Endodermal cell (in vitro differentiated cells): ENCODE results near the gene DENND11. TPM values are rescaled to one million over a fixed set of nuclear protein-coding genes. Genes with fewer than 3 reads are reported as not detected.

Experiments used
- DNase-seq: peaks from one replicate; pipeline ENCODE4 v3.0.0-alpha.2; 2017
- H3K27ac ChIP-seq: 2 replicates; pipeline ENCODE4 v1.5.1; 2013; ENCODE audit warnings: mild to moderate bottlenecking, low read depth, low read length, moderate library complexity
- H3K27me3 ChIP-seq: 2 replicates; pipeline ENCODE4 v1.6.1; 2013; ENCODE audit warnings: mild to moderate bottlenecking, low read length, moderate library complexity; ENCODE audit not compliant: insufficient read depth, control insufficient read depth, poor library complexity, severe bottlenecking
- H3K36me3 ChIP-seq: 2 replicates; pipeline ENCODE4 v1.7.0; 2013; ENCODE audit warnings: mild to moderate bottlenecking, low read length, moderate library complexity; ENCODE audit not compliant: control insufficient read depth, insufficient read depth
- H3K4me1 ChIP-seq: one replicate; pipeline ENCODE4 v1.7.0; 2013; ENCODE audit warnings: low read length; ENCODE audit not compliant: control insufficient read depth, insufficient read depth
- H3K4me3 ChIP-seq: 2 replicates; pipeline ENCODE4 v1.5.1; 2013; ENCODE audit warnings: mild to moderate bottlenecking, low read length, moderate library complexity
- H3K9ac ChIP-seq: 2 replicates; pipeline ENCODE4 v1.6.1; 2013; ENCODE audit warnings: mild to moderate bottlenecking, low read length, moderate library complexity; ENCODE audit not compliant: poor library complexity, severe bottlenecking; ENCODE audit errors: extremely low read depth
- H3K9me3 ChIP-seq: 2 replicates; pipeline ENCODE4 v1.6.1; 2013; ENCODE audit warnings: mild to moderate bottlenecking, low read length, moderate library complexity; ENCODE audit not compliant: control insufficient read depth
- H3K27ac Mint-ChIP-seq: 2 replicates; pipeline ENCODE4 v1.8.0; 2020; ENCODE audit warnings: mixed read lengths
- H3K27me3 Mint-ChIP-seq: 2 replicates; pipeline ENCODE4 v1.8.0; 2021; ENCODE audit warnings: mild to moderate bottlenecking, mixed read lengths; ENCODE audit not compliant: insufficient read depth
- H3K36me3 Mint-ChIP-seq: 2 replicates; pipeline ENCODE4 v1.8.0; 2020; ENCODE audit warnings: low read depth, mixed read lengths
- H3K4me1 Mint-ChIP-seq: 2 replicates; pipeline ENCODE4 v1.8.0; 2020; ENCODE audit warnings: mixed read lengths
- H3K4me3 Mint-ChIP-seq: 2 replicates; pipeline ENCODE4 v1.8.0; 2020; ENCODE audit warnings: mild to moderate bottlenecking, moderate library complexity, mixed read lengths
- H3K9me3 Mint-ChIP-seq: 2 replicates; pipeline ENCODE4 v1.8.0; 2020; ENCODE audit warnings: mild to moderate bottlenecking, mixed read lengths
- CTCF ChIP-seq: fragments of 200-600 bp; sonication (generic); conservative IDR thresholded peaks from 2 replicates; pipeline ENCODE4 v1.5.0; 2021; ENCODE audit warnings: antibody characterized with exemption, mild to moderate bottlenecking
- WGBS, 2 experiments: methylation state at CpG; one replicate each; pipeline versions ENCODE4 v1.1.5 to v1.1.7; 2013; ENCODE audit warnings: missing lambda C conversion rate in 2 of 2, mixed read lengths in 1 of 2; ENCODE audit not compliant: insufficient coverage in 1 of 2, insufficient read length in 1 of 2; 5-methylcytosine and 5-hydroxymethylcytosine counted together
- total RNA-seq, 2 donors: library from RNA; stranded (reverse); fragmentation: NEBNext Ultra II Directional in 1 of 2; extraction: Animal tissue kit (Norgen Biotek cat#: 25700) in 1 of 2; gene quantifications; 2 replicates in 1 of 2; 3 replicates in 1 of 2; pipeline ENCODE4 v1.2.1, GENCODE V29; 2021

The DENND11 gene
- total RNA-seq, 2 donors from 2014 or later: 24.5 to 25.4 TPM

GRCh38 chr7:141654551-141654950 lies 47.4 kb downstream of the DENND11 start:
- Histone ChIP-seq H3K9me3 (no peaks in the 10 kb centered on the region), H3K4me3 (no peak overlapping the region), H3K27ac (peak overlapping the region; percentile 1), H3K9ac (no peak overlapping the region), H3K36me3 (peaks cover 43% of the 10 kb centered on the region), H3K27me3 (no peaks in the 10 kb centered on the region), H3K4me1 (peaks cover 6% of the 10 kb centered on the region)
- Mint-ChIP-seq H3K9me3 (no peaks in the 10 kb centered on the region), H3K4me1 (peaks cover 5% of the 10 kb centered on the region), H3K27ac (no peak overlapping the region), H3K36me3 (peaks cover 11% of the 10 kb centered on the region), H3K27me3 (no peaks in the 10 kb centered on the region), H3K4me3 (no peak overlapping the region)
- TF ChIP-seq CTCF: peak; percentile 91
- DNase-seq: peak; percentile 88
- WGBS, 2 experiments: 21% methylated on average over 2 of the region's 3 CpGs; no CpG with 5 or more reads in 1 of the 2 experiments

DNA sequence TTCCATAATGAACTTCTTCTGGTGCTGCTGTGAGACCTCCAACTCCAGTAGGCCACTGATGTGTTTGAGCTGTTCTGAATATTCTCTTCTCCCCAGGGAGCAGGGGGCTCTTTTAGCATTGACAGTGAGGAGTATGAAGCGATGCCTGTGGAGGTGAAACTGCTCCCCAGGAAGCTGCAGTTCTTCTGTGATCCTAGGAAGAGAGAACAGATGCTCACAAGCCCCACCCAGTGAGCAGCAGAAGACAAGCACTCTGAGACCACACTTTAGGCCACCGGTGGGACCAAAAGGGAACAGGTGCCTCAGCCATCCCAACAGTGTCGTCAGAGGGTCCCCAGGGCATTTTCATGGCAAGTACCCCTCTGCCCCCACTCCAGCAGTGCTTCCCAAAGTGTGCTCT lies 49.3 kb downstream of the DENND11 start:
- Mint-ChIP-seq H3K9me3 (no peaks in the 10 kb centered on the region), H3K4me3 (no peak overlapping the region), H3K4me1 (peaks cover 5% of the 10 kb centered on the region), H3K27ac (no peak overlapping the region), H3K27me3 (no peaks in the 10 kb centered on the region), H3K36me3 (peaks cover 12% of the 10 kb centered on the region)
- 67 to 77% methylated on average over 2 to 3 of the region's 3 CpGs for WGBS, 2 experiments
- Histone ChIP-seq H3K4me3 (no peak overlapping the region), H3K9ac (no peak overlapping the region), H3K9me3 (no peaks in the 10 kb centered on the region), H3K36me3 (peaks cover 48% of the 10 kb centered on the region), H3K27me3 (no peaks in the 10 kb centered on the region), H3K27ac (no peak overlapping the region), H3K4me1 (peaks cover 6% of the 10 kb centered on the region)
- peak; percentile 59 for DNase-seq
- TF ChIP-seq CTCF: peak; percentile 19

Other genes starting within 250 kb of the DENND11 start
- gene AGK, start 150.8 kb downstream of the DENND11 start, total RNA-seq: 10 to 100 TPM; 30.2 to 41.7 TPM
- gene WEE2, start 6.2 kb upstream of the DENND11 start, total RNA-seq: not detected
- 100 to 1,000 TPM; 179 to 194 TPM for gene SSBP1, start 36.2 kb upstream of the DENND11 start, total RNA-seq
- gene TAS2R3, start 61.9 kb upstream of the DENND11 start, total RNA-seq: 1 to 10 TPM; 1.6 to 2.6 TPM
- 1 to 10 TPM; 2.3 to 2.5 TPM for gene TAS2R4, start 74.5 kb upstream of the DENND11 start, total RNA-seq
- 1 to 10 TPM; 3.1 to 3.6 TPM for gene TAS2R5, start 88.1 kb upstream of the DENND11 start, total RNA-seq
- gene PRSS37, start 139.3 kb upstream of the DENND11 start, total RNA-seq: not detected
- gene OR9A4, start 214.2 kb upstream of the DENND11 start, total RNA-seq: not detected
- not detected for gene CLEC5A, start 244.8 kb upstream of the DENND11 start, total RNA-seq